ENCODE measurements around the gene ARHGEF10L. TPM values are rescaled to one million over a fixed set of nuclear protein-coding genes. Genes with fewer than 3 reads are reported as not detected.

The ARHGEF10L gene
- total RNA-seq, 1 experiment from 2014 or later = 11.2 TPM

- TF ChIP-seq EZH2phosphoT487 (IDR thresholded peaks at IDR 0.05; ENCODE audit: borderline replicate concordance, low read length) = no peak
- TF ChIP-seq, protein P1, sequence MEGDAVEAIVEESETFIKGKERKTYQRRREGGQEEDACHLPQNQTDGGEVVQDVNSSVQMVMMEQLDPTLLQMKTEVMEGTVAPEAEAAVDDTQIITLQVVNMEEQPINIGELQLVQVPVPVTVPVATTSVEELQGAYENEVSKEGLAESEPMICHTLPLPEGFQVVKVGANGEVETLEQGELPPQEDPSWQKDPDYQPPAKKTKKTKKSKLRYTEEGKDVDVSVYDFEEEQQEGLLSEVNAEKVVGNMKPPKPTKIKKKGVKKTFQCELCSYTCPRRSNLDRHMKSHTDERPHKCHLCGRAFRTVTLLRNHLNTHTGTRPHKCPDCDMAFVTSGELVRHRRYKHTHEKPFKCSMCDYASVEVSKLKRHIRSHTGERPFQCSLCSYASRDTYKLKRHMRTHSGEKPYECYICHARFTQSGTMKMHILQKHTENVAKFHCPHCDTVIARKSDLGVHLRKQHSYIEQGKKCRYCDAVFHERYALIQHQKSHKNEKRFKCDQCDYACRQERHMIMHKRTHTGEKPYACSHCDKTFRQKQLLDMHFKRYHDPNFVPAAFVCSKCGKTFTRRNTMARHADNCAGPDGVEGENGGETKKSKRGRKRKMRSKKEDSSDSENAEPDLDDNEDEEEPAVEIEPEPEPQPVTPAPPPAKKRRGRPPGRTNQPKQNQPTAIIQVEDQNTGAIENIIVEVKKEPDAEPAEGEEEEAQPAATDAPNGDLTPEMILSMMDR (conservative IDR thresholded peaks at IDR 0.05; ENCODE audit: low read depth, low read length) = peak; percentile 92
- no peak overlapping the region for H3K4me3 ChIP-seq (ENCODE audit: low read length)
- BruUV-seq (replicated peaks) = no TSS peak
- H3K4me2 ChIP-seq (ENCODE audit: low read length) = no peak overlapping the region
- ATAC-seq (peak; percentile 85), DNase-seq (peak; percentile 60)
- POLR2A ChIA-PET (ENCODE audit: unreplicated experiment) = no interaction called here
- H3K27ac ChIP-seq (ENCODE audit: low read length) = no peak overlapping the region
- H2AFZ ChIP-seq (ENCODE audit: low read length) = no peak overlapping the region
- CTCF ChIA-PET = interaction anchor here (0.5 to 1.1 kb wide), 5 partner anchors 19 to 914 kb away, joined by 3 to 5 read pairs (median 3); no protein-coding TSS in a partner anchor
- H3K4me1 ChIP-seq (ENCODE audit: insufficient read depth, low read length) = no peaks in the 10 kb centered on the region
- intact Hi-C loops (cut with micrococcal nuclease) = loop anchor here (1.0 to 5.0 kb wide), 2 partner anchors 165 to 921 kb away; no protein-coding TSS in a partner anchor
- H3K79me2 ChIP-seq (ENCODE audit: low read length) = no peaks in the 10 kb centered on the region
- H4K20me1 ChIP-seq (ENCODE audit: low read length) = no peaks in the 10 kb centered on the region
- no peaks in the 10 kb centered on the region for H3K9me2 ChIP-seq (replicated peaks; ENCODE audit: low read length)
- no peak overlapping the region for H3K9ac ChIP-seq (ENCODE audit: low read length)
- no peaks in the 10 kb centered on the region for H3K27me3 ChIP-seq (ENCODE audit: low read length)
- no peaks in the 10 kb centered on the region for H3K9me3 ChIP-seq (ENCODE audit: low read length)
- H3F3A ChIP-seq (ENCODE audit: low read length, unreplicated experiment) = no peaks in the 10 kb centered on the region
- no peaks in the 10 kb centered on the region for H3K36me3 ChIP-seq (ENCODE audit: low read depth, low read length)
These were observed 122.2 kb downstream of the ARHGEF10L start for GRCh38 chr1:17661546-17662157.

GRCh38 chr1:17662296-17662695 is 122.8 kb downstream of the ARHGEF10L start:
- no peaks in the 10 kb centered on the region for H3F3A ChIP-seq (ENCODE audit: low read length, unreplicated experiment)
- H3K36me3 ChIP-seq (ENCODE audit: low read depth, low read length) = no peaks in the 10 kb centered on the region
- H3K4me2 ChIP-seq (ENCODE audit: low read length) = no peak overlapping the region
- H3K9me2 ChIP-seq (replicated peaks; ENCODE audit: low read length) = no peaks in the 10 kb centered on the region
- no peaks in the 10 kb centered on the region for H3K4me1 ChIP-seq (ENCODE audit: insufficient read depth, low read length)
- intact Hi-C loops (cut with micrococcal nuclease) = loop anchor here (5.0 kb wide), 1 partner anchor 920 kb away; no protein-coding TSS in a partner anchor
- H3K27ac ChIP-seq (ENCODE audit: low read length) = no peak overlapping the region
- H2AFZ ChIP-seq (ENCODE audit: low read length) = no peak overlapping the region
- H3K27me3 ChIP-seq (ENCODE audit: low read length) = no peaks in the 10 kb centered on the region
- H3K9ac ChIP-seq (ENCODE audit: low read length) = no peak overlapping the region
- no peaks in the 10 kb centered on the region for H3K79me2 ChIP-seq (ENCODE audit: low read length)
- ChIA-PET POLR2A (ENCODE audit: unreplicated experiment) (no interaction called here), CTCF (no interaction called here)
- BruUV-seq (replicated peaks) = no TSS peak
- H3K4me3 ChIP-seq (ENCODE audit: low read length) = no peak overlapping the region
- H3K9me3 ChIP-seq (ENCODE audit: low read length) = no peaks in the 10 kb centered on the region
- TF ChIP-seq EZH2 (IDR thresholded peaks at IDR 0.05; ENCODE audit: low read length, unreplicated experiment) (no peak), EZH2phosphoT487 (IDR thresholded peaks at IDR 0.05; ENCODE audit: borderline replicate concordance, low read length) (no peak)
- TF ChIP-seq, protein P1 (conservative IDR thresholded peaks at IDR 0.05; ENCODE audit: low read depth, low read length) = no peak
- no peak for DNase-seq
- no peaks in the 10 kb centered on the region for H4K20me1 ChIP-seq (ENCODE audit: low read length)
- no peak for ATAC-seq

DNA sequence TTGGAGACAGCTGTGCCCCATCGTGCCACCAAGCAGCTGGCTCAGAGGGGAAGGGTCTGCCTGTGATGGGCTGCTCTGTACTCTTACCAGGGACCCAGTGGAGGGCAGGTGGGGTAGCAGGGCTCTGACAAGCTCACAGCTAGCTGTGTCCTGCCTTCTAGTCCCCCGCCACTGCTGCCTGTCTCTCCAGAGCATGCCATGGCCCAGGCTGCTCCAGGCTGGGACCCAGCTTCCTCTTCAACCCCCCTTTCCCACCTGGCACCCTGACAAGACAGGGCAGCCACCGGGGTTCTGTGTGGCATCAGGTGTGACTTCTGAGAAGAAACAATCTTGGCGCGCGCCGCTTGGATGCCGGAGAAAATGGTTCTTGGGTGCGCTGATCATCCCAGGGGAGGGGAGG is 123.3 kb downstream of the ARHGEF10L start:
- no peaks in the 10 kb centered on the region for H3K27me3 ChIP-seq (ENCODE audit: low read length)
- no peak overlapping the region for H3K9ac ChIP-seq (ENCODE audit: low read length)
- ATAC-seq (no peak), DNase-seq (no peak)
- no peaks in the 10 kb centered on the region for H3K79me2 ChIP-seq (ENCODE audit: low read length)
- TF ChIP-seq EZH2phosphoT487 (IDR thresholded peaks at IDR 0.05; ENCODE audit: borderline replicate concordance, low read length) = no peak
- TF ChIP-seq EZH2 (IDR thresholded peaks at IDR 0.05; ENCODE audit: low read length, unreplicated experiment) = no peak
- TF ChIP-seq, protein P1 (conservative IDR thresholded peaks at IDR 0.05; ENCODE audit: low read depth, low read length) = no peak
- intact Hi-C loops (cut with micrococcal nuclease) = loop anchor here (5.0 kb wide), 1 partner anchor 920 kb away; no protein-coding TSS in a partner anchor
- no peak overlapping the region for H3K27ac ChIP-seq (ENCODE audit: low read length)
- no peaks in the 10 kb centered on the region for H4K20me1 ChIP-seq (ENCODE audit: low read length)
- CTCF ChIA-PET = no interaction called here
- no TSS peak for BruUV-seq (replicated peaks)
- H3K9me3 ChIP-seq (ENCODE audit: low read length) = no peaks in the 10 kb centered on the region
- no peak overlapping the region for H2AFZ ChIP-seq (ENCODE audit: low read length)
- no peak overlapping the region for H3K4me3 ChIP-seq (ENCODE audit: low read length)
- H3K4me2 ChIP-seq (ENCODE audit: low read length) = no peak overlapping the region
- POLR2A ChIA-PET (ENCODE audit: unreplicated experiment) = no interaction called here
- no peaks in the 10 kb centered on the region for H3K36me3 ChIP-seq (ENCODE audit: low read depth, low read length)
- no peaks in the 10 kb centered on the region for H3K4me1 ChIP-seq (ENCODE audit: insufficient read depth, low read length)
- H3K9me2 ChIP-seq (replicated peaks; ENCODE audit: low read length) = no peaks in the 10 kb centered on the region
- H3F3A ChIP-seq (ENCODE audit: low read length, unreplicated experiment) = no peaks in the 10 kb centered on the region

Measured in PC-3 (cell line).